HEK293T (cell line): ENCODE measurements around the gene MOGAT1.

ENCODE experiments used
- CTCF ChIA-PET: fragments of 350-600 bp; formaldehyde crosslinking; extraction: SDS; loops from one replicate; lab custom pipeline; 2021; ENCODE audit warnings: antibody characterized with exemption, inconsistent platforms; lab: Yijun Ruan, JAX
- POLR2A ChIA-PET: fragments of 350-600 bp; formaldehyde crosslinking; extraction: SDS; loops from one replicate; lab custom pipeline; 2020; ENCODE audit warnings: antibody characterized with exemption, inconsistent platforms; lab: Yijun Ruan, JAX
- DNase-seq: peaks from one replicate; pipeline ENCODE4 v3.0.0; 2012; ENCODE audit warnings: mixed read lengths; ENCODE audit errors: extremely low spot score
- ARNT ChIP-seq: fragments of 450-650 bp; IDR thresholded peaks from 2 replicates; pipeline ENCODE4 v1.6.1; 2017; ENCODE audit warnings: mild to moderate bottlenecking
- BHLHE40 ChIP-seq: fragments of 450-650 bp; IDR thresholded peaks from 2 replicates; pipeline ENCODE4 v1.6.1; 2016; ENCODE audit warnings: mild to moderate bottlenecking, moderate library complexity, borderline replicate concordance
- CTBP1 ChIP-seq: fragments of 450-650 bp; IDR thresholded peaks from 2 replicates; pipeline ENCODE4 v1.6.1; 2016; ENCODE audit warnings: borderline replicate concordance
- ELF4 ChIP-seq: fragments of 450-650 bp; IDR thresholded peaks from 2 replicates; pipeline ENCODE4 v1.6.1; 2017; ENCODE audit warnings: antibody characterized with exemption
- FOXA1 ChIP-seq: fragments of 450-650 bp; IDR thresholded peaks from 2 replicates; pipeline ENCODE4 v1.6.1; 2016; ENCODE audit warnings: mild to moderate bottlenecking
- FOXK2 ChIP-seq: fragments of 450-650 bp; IDR thresholded peaks from 2 replicates; pipeline ENCODE4 v1.6.1; 2016; ENCODE audit warnings: mild to moderate bottlenecking
- FOXM1 ChIP-seq: fragments of 450-650 bp; IDR thresholded peaks from 2 replicates; pipeline ENCODE4 v1.6.1; 2017; ENCODE audit warnings: mild to moderate bottlenecking, borderline replicate concordance
- HDGF ChIP-seq: fragments of 450-650 bp; IDR thresholded peaks from 2 replicates; pipeline ENCODE4 v1.6.1; 2017; ENCODE audit warnings: antibody characterized with exemption, borderline replicate concordance
- L3MBTL2 ChIP-seq: fragments of 450-650 bp; conservative IDR thresholded peaks from 2 replicates; pipeline ENCODE4 v1.6.1; 2016; ENCODE audit warnings: mild to moderate bottlenecking
- LEF1 ChIP-seq: fragments of 450-650 bp; IDR thresholded peaks from 2 replicates; pipeline ENCODE4 v1.6.1; 2017; ENCODE audit warnings: mild to moderate bottlenecking, borderline replicate concordance
- NFRKB ChIP-seq: fragments of 450-650 bp; IDR thresholded peaks from 2 replicates; pipeline ENCODE4 v1.6.1; 2016; ENCODE audit warnings: mild to moderate bottlenecking, moderate library complexity
- PKNOX1 ChIP-seq: fragments of 450-650 bp; IDR thresholded peaks from 2 replicates; pipeline ENCODE4 v1.6.1; 2016
- SP1 ChIP-seq: fragments of 450-650 bp; IDR thresholded peaks from 2 replicates; pipeline ENCODE4 v1.6.1; 2017
- SUZ12 ChIP-seq: fragments of 450-650 bp; IDR thresholded peaks from 2 replicates; pipeline ENCODE4 v1.6.1; 2016; ENCODE audit warnings: mild to moderate bottlenecking
- TARDBP ChIP-seq: fragments of 450-650 bp; IDR thresholded peaks from 2 replicates; pipeline ENCODE4 v1.6.1; 2016
- ZNF384 ChIP-seq: fragments of 450-650 bp; IDR thresholded peaks from 2 replicates; pipeline ENCODE4 v1.6.1; 2016

MOGAT1 gene

GRCh38 chr2:222663479-222663878 lies 8.0 kb upstream of the MOGAT1 start:
- TF ChIP-seq SUZ12: no peak
- TF ChIP-seq PKNOX1: no peak
- POLR2A ChIA-PET: no interaction called here
- no peak for DNase-seq
- CTCF ChIA-PET: no interaction called here

GRCh38 chr2:222668494-222669154 lies 2.8 kb upstream of the MOGAT1 start:
- TF ChIP-seq L3MBTL2 (no peak), TARDBP (no peak), HDGF (no peak), ELF4 (no peak), SP1 (no peak), NFRKB (no peak), ZNF384 (no peak), FOXK2 (no peak), CTBP1 (no peak), PKNOX1 (no peak), ARNT (no peak), SUZ12 (no peak), BHLHE40 (no peak), FOXA1 (no peak), FOXM1 (no peak), LEF1 (no peak)
- DNase-seq: no peak
- CTCF ChIA-PET: interaction anchor here (0.8 kb wide), 1 partner anchor 11 kb away, joined by 3 read pairs; no protein-coding TSS in a partner anchor
- POLR2A ChIA-PET: interaction anchor here (1.3 kb wide), 1 partner anchor 10 kb away, joined by 3 read pairs; no protein-coding TSS in a partner anchor

GRCh38 chr2:222669353-222669752 lies 2.1 kb upstream of the MOGAT1 start:
- POLR2A ChIA-PET: interaction anchor here (1.3 kb wide), 1 partner anchor 11 kb away, joined by 3 read pairs; no protein-coding TSS in a partner anchor
- DNase-seq: no peak
- no peak for TF ChIP-seq FOXK2
- TF ChIP-seq LEF1: no peak
- no peak for TF ChIP-seq SUZ12
- no peak for TF ChIP-seq ZNF384
- no peak for TF ChIP-seq SP1
- no peak for TF ChIP-seq L3MBTL2
- no peak for TF ChIP-seq HDGF
- no peak for TF ChIP-seq PKNOX1
- TF ChIP-seq FOXA1: no peak
- TF ChIP-seq ARNT: no peak
- TF ChIP-seq TARDBP: no peak
- CTCF ChIA-PET: no interaction called here

GRCh38 chr2:222670191-222671038 lies 1.0 kb upstream of the MOGAT1 start:
- POLR2A ChIA-PET: no interaction called here
- CTCF ChIA-PET: no interaction called here
- TF ChIP-seq SUZ12 (no peak), ELF4 (no peak), NFRKB (no peak), FOXK2 (no peak), FOXA1 (no peak), BHLHE40 (no peak), SP1 (no peak), HDGF (no peak), CTBP1 (no peak)
- DNase-seq: no peak

GRCh38 chr2:222672068-222672401 lies 577 bp downstream of the MOGAT1 start:
- no peak for TF ChIP-seq NFRKB
- TF ChIP-seq ZNF384: no peak
- TF ChIP-seq HDGF: no peak
- TF ChIP-seq ELF4: no peak
- TF ChIP-seq ARNT: no peak
- no peak for TF ChIP-seq LEF1
- TF ChIP-seq PKNOX1: no peak
- TF ChIP-seq FOXK2: no peak
- TF ChIP-seq SP1: no peak
- no peak for TF ChIP-seq FOXM1
- DNase-seq: no peak
- ChIA-PET CTCF (no interaction called here), POLR2A (no interaction called here)

- ChIA-PET CTCF (no interaction called here), POLR2A (no interaction called here)
- DNase-seq: no peak
- TF ChIP-seq FOXM1: no peak
- no peak for TF ChIP-seq BHLHE40
- no peak for TF ChIP-seq ELF4
- TF ChIP-seq ZNF384: no peak
- TF ChIP-seq SUZ12: no peak
- no peak for TF ChIP-seq ARNT
- no peak for TF ChIP-seq HDGF
Observed at GRCh38 chr2:222673273-222673672, 1.8 kb downstream of the MOGAT1 start.
